GF-D8 (cell line): ENCODE results near the gene ARFGAP3.
A peak's percentile ranks its signal among the peaks of the same experiment; 100 is the strongest.

ENCODE experiments used
- DNase-seq: peaks from one replicate; lab custom pipeline; 2025; lab: John Stamatoyannopoulos, UW

ARFGAP3 gene

GRCh38 chr22:42856865-42857704 is at the start of gene ARFGAP3:
ARFGAP3 (minus strand) TSS chr22:42857273; CDS start chr22:42857182, 91 bp downstream.
- DNase-seq, result peak; percentile 80

GRCh38 chr22:42905702-42906183 is 48.7 kb upstream of the ARFGAP3 start:
- no peak for DNase-seq

GRCh38 chr22:42905217-42905616 is 48.1 kb upstream of the ARFGAP3 start:
- DNase-seq, result no peak

GRCh38 chr22:42904050-42904449 is 47.0 kb upstream of the ARFGAP3 start:
- DNase-seq, result no peak

GRCh38 chr22:42902875-42903510 is 45.9 kb upstream of the ARFGAP3 start:
- no peak for DNase-seq

GRCh38 chr22:42901790-42902508 is 44.9 kb upstream of the ARFGAP3 start:
- DNase-seq, result no peak

GRCh38 chr22:42897960-42898359 is 40.9 kb upstream of the ARFGAP3 start:
- no peak for DNase-seq

GRCh38 chr22:42895541-42895981 is 38.5 kb upstream of the ARFGAP3 start:
- DNase-seq, result no peak

GRCh38 chr22:42895087-42895486 is 38.0 kb upstream of the ARFGAP3 start:
- peak; percentile 59 for DNase-seq

- DNase-seq, result no peak
These were observed 36.5 kb upstream of the ARFGAP3 start for GRCh38 chr22:42893371-42894150.

GRCh38 chr22:42892571-42893316 is 35.7 kb upstream of the ARFGAP3 start:
- peak; percentile 27 for DNase-seq

- DNase-seq, result no peak
These were observed 35.1 kb upstream of the ARFGAP3 start for GRCh38 chr22:42892156-42892555.

- no peak for DNase-seq
These were observed 34.6 kb upstream of the ARFGAP3 start for GRCh38 chr22:42891696-42892095.

GRCh38 chr22:42891008-42891407 is 33.9 kb upstream of the ARFGAP3 start:
- DNase-seq, result no peak

- DNase-seq, result peak; percentile 57
These were observed 32.2 kb upstream of the ARFGAP3 start for GRCh38 chr22:42889304-42889703.

GRCh38 chr22:42887523-42888507 is 30.7 kb upstream of the ARFGAP3 start:
- no peak for DNase-seq

- DNase-seq, result no peak
These were observed 30.0 kb upstream of the ARFGAP3 start for GRCh38 chr22:42887120-42887519.

GRCh38 chr22:42885446-42885845 is 28.4 kb upstream of the ARFGAP3 start:
- DNase-seq, result no peak

- DNase-seq, result no peak
These were observed 27.7 kb upstream of the ARFGAP3 start for GRCh38 chr22:42884616-42885375.
